Kidney (tissue), 14 donors: ENCODE data around the gene NUP62. TPM values are rescaled to one million over a fixed set of nuclear protein-coding genes. Genes with fewer than 3 reads are reported as not detected.

ENCODE experiments used
- DNase-seq, 5 donors: peaks; one replicate each; pipeline ENCODE4 v3.0.0-alpha.2; 2013 to 2020
- FAIRE-seq: peaks from 2 replicates; lab custom pipeline; 2012; peaks lifted over from hg19 to GRCh38; lab: Jason Lieb, UNC
- H3K27ac ChIP-seq, 2 donors: one replicate each; pipeline ENCODE4 v1.7.0; 2013; ENCODE audit warnings: low read depth in 2 of 2, low read length in 2 of 2, inconsistent platforms in 1 of 2
- H3K27me3 ChIP-seq: one replicate; pipeline ENCODE4 v1.7.1; 2013; ENCODE audit warnings: low read length, inconsistent platforms; ENCODE audit not compliant: control insufficient read depth, insufficient read depth
- H3K36me3 ChIP-seq, 3 donors: one replicate each; pipeline versions ENCODE4 v1.7.0 to v1.7.1; 2013; ENCODE audit warnings: low read length in 3 of 3, control low read depth in 1 of 3, inconsistent platforms in 1 of 3; ENCODE audit not compliant: insufficient read depth in 3 of 3, control insufficient read depth in 2 of 3
- H3K4me1 ChIP-seq, 3 donors: one replicate each; pipeline versions ENCODE4 v1.7.0 to v1.7.1; 2013; ENCODE audit warnings: low read length in 3 of 3, inconsistent platforms in 1 of 3, low read depth in 1 of 3; ENCODE audit not compliant: control insufficient read depth in 2 of 3, insufficient read depth in 2 of 3
- H3K4me3 ChIP-seq, 3 donors: one replicate each; pipeline versions ENCODE4 v1.7.0 to v1.8.1; 2013; ENCODE audit warnings: low read length in 3 of 3, control low read depth in 1 of 3, inconsistent platforms in 1 of 3
- H3K9ac ChIP-seq, 3 donors: one replicate each; pipeline versions ENCODE4 v1.7.0 to v1.7.1; 2013; ENCODE audit warnings: low read length in 3 of 3, control low read depth in 1 of 3, inconsistent platforms in 1 of 3
- H3K9me3 ChIP-seq, 3 donors: one replicate each; pipeline versions ENCODE4 v1.7.0 to v1.7.1; 2013; ENCODE audit warnings: low read length in 3 of 3, control low read depth in 1 of 3, inconsistent platforms in 1 of 3; ENCODE audit not compliant: control insufficient read depth in 2 of 3, insufficient read depth in 1 of 3
- CTCF ChIP-seq: IDR thresholded peaks from 3 replicates; pipeline ENCODE4 v1.5.1; 2012; ENCODE audit warnings: mild to moderate bottlenecking, moderate library complexity, borderline replicate concordance; ENCODE audit not compliant: insufficient read depth; ENCODE audit errors: extremely low read depth
- intact Hi-C: fragments of 100-400 bp; cut with DNase I; formaldehyde crosslinking; loops from one replicate; pipeline ENCODE4 v1.11.1; 2022
- polyA plus RNA-seq: library from polyadenylated mRNA; stranded (reverse); fragments of 350-450 nt; fragmentation: Illumina TruSeq; extraction: RNeasy Lipid Tissue Mini Kit (QIAGEN cat#74804); gene quantifications from one replicate; pipeline ENCODE4 v1.2.3, GENCODE V29; 2014; ENCODE audit warnings: low read depth, low replicate concordance; ENCODE audit not compliant: insufficient read depth
- total RNA-seq: library from RNA; stranded (reverse); fragmentation: NEBNext Ultra II Directional; extraction: Animal tissue kit (Norgen Biotek cat#: 25700); gene quantifications from one replicate; pipeline ENCODE4 v1.2.1, GENCODE V29; 2021
- donor health status: control.
- donor health status: control.
- donor health status: control.
- donor health status: control.
- donor health status: control.
- donor health status: DM: yes; HTN: yes; CAD: no.
- donor health status: Normal renal cell carcinoma (clear cell type).

The NUP62 gene
- total and polyA plus RNA-seq, 2 donors from 2014 or later, result 17.1 to 39.0 TPM

GRCh38 chr19:49936549-49936948 lies 7.2 kb upstream of the NUP62 start:
- Histone ChIP-seq H3K36me3 (no peaks in the 10 kb centered on the region), H3K9ac (no peak overlapping the region), H3K4me1 (peaks cover 0 to 3% (median 0%) of the 10 kb centered on the region in 3 donors), H3K27me3 (no peaks in the 10 kb centered on the region), H3K9me3 (no peaks in the 10 kb centered on the region), H3K4me3 (no peak overlapping the region), H3K27ac (no peak overlapping the region)
- DNase-seq (no peak), FAIRE-seq (no peak)
- no peak for TF ChIP-seq CTCF
- intact Hi-C loops, result loop anchor here (5.0 kb wide), 1 partner anchor 51 kb away; no protein-coding TSS in a partner anchor

GRCh38 chr19:49933643-49934042 lies 4.3 kb upstream of the NUP62 start:
- intact Hi-C loops, result no loop called here

GRCh38 chr19:49932731-49933131 lies 3.4 kb upstream of the NUP62 start:
- Histone ChIP-seq H3K4me3 (no peak overlapping the region), H3K27me3 (no peaks in the 10 kb centered on the region), H3K9me3 (no peaks in the 10 kb centered on the region), H3K9ac (no peak overlapping the region), H3K36me3 (no peaks in the 10 kb centered on the region), H3K4me1 (peaks cover 0 to 5% (median 3%) of the 10 kb centered on the region in 3 donors), H3K27ac (no peak overlapping the region)
- intact Hi-C loops, result no loop called here
- FAIRE-seq (no peak), DNase-seq (no peak)
- TF ChIP-seq CTCF, result no peak

More at GRCh38 chr19:49933643-49934042, 4.3 kb upstream of the NUP62 start:
- no peak overlapping the region for H3K27ac ChIP-seq
- no peaks in the 10 kb centered on the region for H3K36me3 ChIP-seq
- H3K4me3 ChIP-seq, result no peak overlapping the region
- no peak for TF ChIP-seq CTCF
- H3K27me3 ChIP-seq, result no peaks in the 10 kb centered on the region
- no peak overlapping the region for H3K9ac ChIP-seq
- H3K9me3 ChIP-seq, result no peaks in the 10 kb centered on the region
- no peak for DNase-seq
- no peak for FAIRE-seq
- H3K4me1 ChIP-seq, result peaks cover 0 to 3% (median 0%) of the 10 kb centered on the region in 3 donors

- Histone ChIP-seq H3K4me1 (peaks cover 3 to 10% (median 4%) of the 10 kb centered on the region in 3 donors), H3K4me3 (no peak overlapping the region), H3K27ac (no peak overlapping the region), H3K27me3 (no peaks in the 10 kb centered on the region), H3K9me3 (no peaks in the 10 kb centered on the region), H3K9ac (no peak overlapping the region), H3K36me3 (peaks cover 0 to 6% (median 0%) of the 10 kb centered on the region in 3 donors)
- DNase-seq (no peak), FAIRE-seq (no peak)
- intact Hi-C loops, result no loop called here
- no peak for TF ChIP-seq CTCF
Measured at GRCh38 chr19:49932041-49932451, 2.7 kb upstream of the NUP62 start.
